SK-N-SH treated with all-trans-retinoic acid at 6 μM for 48 hours (cell line): ENCODE results near the gene CCDC102A.

Source experiments
- ATAC-seq: fragments of 200-7000 bp; cut with Tn5 transposase; 3 replicates; pipeline ENCODE4 v1.9.1; 2020; ENCODE audit warnings: mild to moderate bottlenecking, moderate library complexity
- ESRRG ChIP-seq: fragments of 250-450 bp; sonication (Bioruptor Pico); IDR thresholded peaks from 2 replicates; pipeline ENCODE4 v1.6.1; 2021; ENCODE audit warnings: mild to moderate bottlenecking
- RARB ChIP-seq: fragments of 250-450 bp; sonication (Bioruptor Pico); IDR thresholded peaks from 2 replicates; pipeline ENCODE4 v1.8.0; 2021; ENCODE audit warnings: mild to moderate bottlenecking, moderate library complexity
- TCF4 ChIP-seq: fragments of 250-450 bp; sonication (Bioruptor Pico); IDR thresholded peaks from 2 replicates; pipeline ENCODE4 v1.8.0; 2021; ENCODE audit warnings: mild to moderate bottlenecking, moderate library complexity, borderline replicate concordance
- ZNF70 ChIP-seq: fragments of 450-650 bp; formaldehyde crosslinking; IDR thresholded peaks from 2 replicates; pipeline ENCODE4 v1.5.0; 2020; ENCODE audit warnings: mild to moderate bottlenecking, moderate library complexity
- TF ChIP-seq, protein P1 (sequence below): fragments of 250-450 bp; sonication (Bioruptor Pico); IDR thresholded peaks from 2 replicates; pipeline ENCODE4 v1.5.0; 2020; ENCODE audit warnings: mild to moderate bottlenecking, moderate library complexity

The CCDC102A gene

DNA sequence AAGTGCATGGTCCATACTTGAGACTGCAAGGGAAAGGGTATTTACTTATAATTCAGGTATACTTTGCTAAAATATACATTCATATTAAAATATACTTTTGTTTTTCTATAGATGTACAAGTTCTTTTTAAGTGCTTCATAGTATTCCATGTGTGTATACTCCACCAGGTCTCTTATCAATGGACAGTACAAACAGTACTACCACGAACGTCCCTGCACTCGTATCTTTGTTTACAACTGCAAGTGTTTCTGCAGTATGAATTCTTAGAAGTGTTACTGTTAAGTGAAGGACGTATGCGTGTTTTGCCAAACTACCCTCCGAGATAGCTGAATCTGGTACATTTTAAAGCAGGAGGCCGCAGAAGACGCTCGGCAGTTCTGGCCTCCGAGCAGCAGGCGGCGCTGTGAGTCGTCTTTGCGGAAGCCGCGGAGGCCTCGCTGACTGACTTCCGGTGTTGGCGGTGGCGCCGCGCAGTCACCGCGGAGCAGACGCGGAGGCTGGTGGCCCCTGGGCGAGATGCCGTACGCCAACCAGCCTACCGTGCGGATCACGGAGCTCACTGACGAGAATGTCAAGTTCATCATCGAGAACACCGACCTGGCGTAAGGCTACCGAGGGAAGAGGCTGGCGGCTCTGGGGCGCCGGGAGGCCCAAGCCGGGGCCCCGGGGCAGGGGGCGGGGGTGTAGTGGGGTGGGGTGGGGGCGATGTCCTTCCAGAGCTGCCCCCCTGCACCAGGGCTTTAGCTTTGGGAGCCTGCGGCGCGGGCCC, 74.0 kb downstream of the CCDC102A start, which contains the start of gene POLR2C:
Gene POLR2C (plus strand): TSS at position 471 of the 769 bp plus-strand sequence. CDS start 46 bp downstream, at position 517.
- TF ChIP-seq TCF4 (CRISPR knock-in tag) (0 out of 2 replicates have a peak, but pooled peaks have one; percentile 15), ZNF70 (CRISPR knock-in tag) (peak; percentile 71), ESRRG (CRISPR knock-in tag) (no peak), RARB (CRISPR knock-in tag) (0 out of 2 replicates have a peak, but pooled peaks have one; percentile 33)
- TF ChIP-seq, protein P1, sequence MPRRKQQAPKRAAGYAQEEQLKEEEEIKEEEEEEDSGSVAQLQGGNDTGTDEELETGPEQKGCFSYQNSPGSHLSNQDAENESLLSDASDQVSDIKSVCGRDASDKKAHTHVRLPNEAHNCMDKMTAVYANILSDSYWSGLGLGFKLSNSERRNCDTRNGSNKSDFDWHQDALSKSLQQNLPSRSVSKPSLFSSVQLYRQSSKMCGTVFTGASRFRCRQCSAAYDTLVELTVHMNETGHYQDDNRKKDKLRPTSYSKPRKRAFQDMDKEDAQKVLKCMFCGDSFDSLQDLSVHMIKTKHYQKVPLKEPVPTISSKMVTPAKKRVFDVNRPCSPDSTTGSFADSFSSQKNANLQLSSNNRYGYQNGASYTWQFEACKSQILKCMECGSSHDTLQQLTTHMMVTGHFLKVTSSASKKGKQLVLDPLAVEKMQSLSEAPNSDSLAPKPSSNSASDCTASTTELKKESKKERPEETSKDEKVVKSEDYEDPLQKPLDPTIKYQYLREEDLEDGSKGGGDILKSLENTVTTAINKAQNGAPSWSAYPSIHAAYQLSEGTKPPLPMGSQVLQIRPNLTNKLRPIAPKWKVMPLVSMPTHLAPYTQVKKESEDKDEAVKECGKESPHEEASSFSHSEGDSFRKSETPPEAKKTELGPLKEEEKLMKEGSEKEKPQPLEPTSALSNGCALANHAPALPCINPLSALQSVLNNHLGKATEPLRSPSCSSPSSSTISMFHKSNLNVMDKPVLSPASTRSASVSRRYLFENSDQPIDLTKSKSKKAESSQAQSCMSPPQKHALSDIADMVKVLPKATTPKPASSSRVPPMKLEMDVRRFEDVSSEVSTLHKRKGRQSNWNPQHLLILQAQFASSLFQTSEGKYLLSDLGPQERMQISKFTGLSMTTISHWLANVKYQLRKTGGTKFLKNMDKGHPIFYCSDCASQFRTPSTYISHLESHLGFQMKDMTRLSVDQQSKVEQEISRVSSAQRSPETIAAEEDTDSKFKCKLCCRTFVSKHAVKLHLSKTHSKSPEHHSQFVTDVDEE, result no peak
- TF ChIP-seq, all 23 proteins: peak for 3
- ATAC-seq, result peak; percentile 97
